ENCODE measurements around the gene WDHD1.
"Not testable (repeated sequence)": the region's sequence is repeated elsewhere in the genome, so short reads cannot be mapped to it uniquely, and the experiment has no call there.

- not testable (repeated sequence) for TF ChIP-seq CTCF (IDR thresholded peaks at IDR 0.05; ENCODE audit: low read length); EZH2 (optimal IDR thresholded peaks at IDR 0.05; ENCODE audit: low read depth, low read length); EZH2phosphoT487 (IDR thresholded peaks at IDR 0.05; ENCODE audit: low read length)
Observed at GRCh38 chr14:55037995-55038394, 11.1 kb upstream of the WDHD1 start.
